NT2/D1 (cell line): ENCODE measurements around the gene SERPINB4.

ENCODE experiments used
- DNase-seq: peaks from one replicate; pipeline ENCODE4 v3.0.0-alpha.2; 2011; ENCODE audit warnings: low read depth, low spot score
- H3K27me3 ChIP-seq: 2 replicates; pipeline ENCODE4 v1.6.0; 2011; ENCODE audit warnings: mild to moderate bottlenecking; ENCODE audit not compliant: insufficient read length, insufficient read depth
- H3K36me3 ChIP-seq: 2 replicates; pipeline ENCODE4 v1.6.1; 2011; ENCODE audit warnings: mild to moderate bottlenecking, low read length, mixed read lengths; ENCODE audit not compliant: insufficient read depth, insufficient read length
- H3K4me1 ChIP-seq: 2 replicates; pipeline ENCODE4 v1.5.1; 2011; ENCODE audit not compliant: insufficient read depth, insufficient read length
- H3K4me3 ChIP-seq: 2 replicates; pipeline ENCODE4 v1.5.1; 2011; ENCODE audit warnings: low read depth; ENCODE audit not compliant: insufficient read length
- H3K9ac ChIP-seq: 2 replicates; pipeline ENCODE4 v1.6.0; 2011; ENCODE audit warnings: low read depth; ENCODE audit not compliant: insufficient read length
- H3K9me3 ChIP-seq: 2 replicates; pipeline ENCODE4 v1.5.1; 2011; ENCODE audit warnings: mild to moderate bottlenecking, low read length; ENCODE audit not compliant: insufficient read depth
- SUZ12 ChIP-seq: IDR thresholded peaks from 2 replicates; pipeline ENCODE4 v1.6.1; 2011; ENCODE audit not compliant: insufficient read length, insufficient read depth; ENCODE audit errors: extremely low read depth
- YY1 ChIP-seq: IDR thresholded peaks from 2 replicates; pipeline ENCODE4 v1.6.1; 2011; ENCODE audit not compliant: insufficient read length, insufficient read depth
- ZNF274 ChIP-seq: IDR thresholded peaks from 2 replicates; pipeline ENCODE4 v1.6.1; 2011; ENCODE audit warnings: mild to moderate bottlenecking, low read depth, low read length

The SERPINB4 gene

GRCh38 chr18:63603772-63604171, 40.3 kb downstream of the SERPINB4 start:
- Histone ChIP-seq H3K9me3 (no peaks in the 10 kb centered on the region), H3K4me3 (no peak overlapping the region), H3K27me3 (no peaks in the 10 kb centered on the region), H3K4me1 (no peaks in the 10 kb centered on the region), H3K36me3 (no peaks in the 10 kb centered on the region), H3K9ac (no peak overlapping the region)
- DNase-seq = no peak
- TF ChIP-seq SUZ12 (no peak), YY1 (no peak), ZNF274 (no peak)

DNA sequence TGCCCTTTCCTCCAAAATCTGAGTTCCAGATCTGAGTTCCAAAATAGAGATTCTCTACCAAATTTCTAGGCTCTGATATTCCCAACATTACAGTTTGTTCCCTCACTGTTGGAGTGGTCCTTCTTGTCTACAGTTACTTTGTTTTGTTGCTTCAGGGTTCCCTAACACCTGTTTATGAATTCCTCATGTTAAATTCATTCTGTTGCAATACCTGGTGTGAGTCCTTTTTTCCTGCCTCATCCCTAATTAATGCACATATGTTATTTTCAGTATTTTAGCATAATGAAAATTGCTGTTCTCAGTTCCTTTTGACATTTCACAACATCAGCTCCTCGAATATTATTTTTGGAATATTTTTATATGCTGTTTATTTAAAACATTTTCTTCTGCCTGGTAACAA, 40.7 kb downstream of the SERPINB4 start:
- H3K9ac ChIP-seq = no peak overlapping the region
- no peaks in the 10 kb centered on the region for H3K9me3 ChIP-seq
- no peaks in the 10 kb centered on the region for H3K4me1 ChIP-seq
- no peaks in the 10 kb centered on the region for H3K36me3 ChIP-seq
- no peaks in the 10 kb centered on the region for H3K27me3 ChIP-seq
- no peak overlapping the region for H3K4me3 ChIP-seq
- no peak for TF ChIP-seq ZNF274
- TF ChIP-seq YY1 = no peak
- TF ChIP-seq SUZ12 = no peak
- no peak for DNase-seq

DNA sequence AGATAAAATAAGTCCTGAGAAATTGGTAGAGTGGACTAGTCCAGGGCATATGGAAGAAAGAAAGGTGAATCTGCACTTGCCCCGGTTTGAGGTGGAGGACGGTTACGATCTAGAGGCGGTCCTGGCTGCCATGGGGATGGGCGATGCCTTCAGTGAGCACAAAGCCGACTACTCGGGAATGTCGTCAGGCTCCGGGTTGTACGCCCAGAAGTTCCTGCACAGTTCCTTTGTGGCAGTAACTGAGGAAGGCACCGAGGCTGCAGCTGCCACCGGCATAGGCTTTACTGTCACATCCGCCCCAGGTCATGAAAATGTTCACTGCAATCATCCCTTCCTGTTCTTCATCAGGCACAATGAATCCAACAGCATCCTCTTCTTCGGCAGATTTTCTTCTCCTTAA, 47.1 kb downstream of the SERPINB4 start:
- no peaks in the 10 kb centered on the region for H3K36me3 ChIP-seq
- H3K4me1 ChIP-seq = no peaks in the 10 kb centered on the region
- H3K27me3 ChIP-seq = no peaks in the 10 kb centered on the region
- no peak overlapping the region for H3K4me3 ChIP-seq
- no peak for DNase-seq
- H3K9me3 ChIP-seq = no peaks in the 10 kb centered on the region
- no peak overlapping the region for H3K9ac ChIP-seq
- TF ChIP-seq SUZ12 (no peak), ZNF274 (no peak), YY1 (no peak)

DNA sequence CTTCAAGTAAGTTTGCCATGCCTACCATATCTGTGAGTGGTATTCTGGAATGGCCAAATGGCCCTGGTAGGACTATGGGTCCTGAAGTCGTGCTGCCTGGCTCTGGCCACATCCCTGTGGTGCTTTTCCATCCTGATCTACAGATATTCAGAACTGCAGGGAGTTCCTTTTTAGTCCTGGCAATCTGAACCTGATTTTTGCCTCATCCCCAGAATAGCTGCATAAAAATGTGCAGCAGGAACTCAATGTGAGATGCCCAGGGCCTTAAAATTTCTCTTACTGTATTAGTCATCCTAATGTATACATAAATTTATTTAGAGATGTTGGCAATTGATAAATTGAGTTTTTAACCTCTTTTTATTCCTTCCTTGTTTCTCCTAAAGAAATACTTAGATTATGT, 51.6 kb downstream of the SERPINB4 start:
- Histone ChIP-seq H3K4me3 (no peak overlapping the region), H3K9me3 (no peaks in the 10 kb centered on the region), H3K4me1 (no peaks in the 10 kb centered on the region), H3K27me3 (no peaks in the 10 kb centered on the region), H3K36me3 (no peaks in the 10 kb centered on the region), H3K9ac (no peak overlapping the region)
- no peak for TF ChIP-seq SUZ12
- no peak for TF ChIP-seq YY1
- no peak for TF ChIP-seq ZNF274
- no peak for DNase-seq

DNA sequence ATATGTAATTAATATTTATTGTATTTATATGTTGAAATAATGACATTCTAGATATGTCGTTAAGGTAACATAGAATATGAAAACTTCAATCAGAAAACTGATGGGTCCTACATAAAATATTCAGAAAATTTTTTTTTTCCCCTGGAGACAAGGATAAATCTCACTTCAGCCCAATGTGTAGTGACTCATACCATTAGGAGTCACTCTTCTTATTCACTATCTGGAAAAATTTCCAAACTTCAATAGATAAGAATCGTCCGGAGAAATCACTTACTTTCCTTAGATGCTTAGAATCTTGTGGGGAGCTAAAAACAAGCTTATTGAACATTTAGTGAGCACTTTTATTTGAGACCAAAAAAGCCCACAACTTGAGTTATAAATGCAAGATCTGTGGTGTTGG, 52.3 kb downstream of the SERPINB4 start:
- Histone ChIP-seq H3K9ac (no peak overlapping the region), H3K9me3 (no peaks in the 10 kb centered on the region), H3K27me3 (no peaks in the 10 kb centered on the region), H3K4me1 (no peaks in the 10 kb centered on the region), H3K4me3 (no peak overlapping the region), H3K36me3 (no peaks in the 10 kb centered on the region)
- no peak for DNase-seq
- TF ChIP-seq SUZ12 (no peak), YY1 (no peak), ZNF274 (no peak)

DNA sequence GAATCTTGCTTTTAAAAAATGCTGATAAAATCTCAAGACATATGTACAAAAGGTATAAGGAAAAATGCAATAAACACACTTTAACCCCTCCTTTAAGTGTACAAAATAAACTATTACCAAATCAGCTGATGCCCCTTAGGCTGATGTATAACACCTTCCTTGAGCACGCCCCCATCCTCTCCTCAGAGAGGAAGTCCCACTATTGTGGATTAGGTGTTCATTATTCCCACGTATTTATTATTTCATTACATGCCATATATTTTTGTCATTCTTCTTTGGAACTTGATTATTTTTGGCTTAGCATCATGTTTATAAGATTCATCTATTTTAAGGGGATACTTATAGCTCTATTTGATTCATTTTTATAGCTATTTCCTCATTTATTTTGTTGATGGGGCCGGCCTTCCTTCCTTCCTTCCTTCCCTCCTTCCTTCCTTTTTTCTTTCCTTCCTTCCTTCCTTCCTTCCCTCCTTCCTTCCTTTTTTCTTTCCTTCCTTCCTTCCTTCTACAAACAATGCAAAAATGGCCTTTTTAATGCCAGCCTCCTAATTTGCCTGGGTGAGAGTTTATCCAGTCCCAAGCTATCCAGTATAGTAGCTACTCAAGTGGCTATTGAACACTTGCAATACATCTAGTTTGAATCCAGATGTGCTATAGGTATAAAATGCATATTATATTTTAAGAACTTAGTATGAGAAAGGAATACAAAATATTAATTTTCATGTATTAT, 52.9 kb downstream of the SERPINB4 start:
- Histone ChIP-seq H3K4me3 (no peak overlapping the region), H3K4me1 (no peaks in the 10 kb centered on the region), H3K27me3 (no peaks in the 10 kb centered on the region), H3K9me3 (no peaks in the 10 kb centered on the region), H3K9ac (no peak overlapping the region), H3K36me3 (no peaks in the 10 kb centered on the region)
- no peak for DNase-seq
- TF ChIP-seq SUZ12 (no peak), YY1 (no peak), ZNF274 (no peak)

- no peaks in the 10 kb centered on the region for H3K27me3 ChIP-seq
- H3K36me3 ChIP-seq = no peaks in the 10 kb centered on the region
- no peak for TF ChIP-seq ZNF274
- TF ChIP-seq SUZ12 = no peak
- no peak for TF ChIP-seq YY1
- H3K9me3 ChIP-seq = no peaks in the 10 kb centered on the region
- H3K4me3 ChIP-seq = no peak overlapping the region
- no peaks in the 10 kb centered on the region for H3K4me1 ChIP-seq
- no peak for DNase-seq
- no peak overlapping the region for H3K9ac ChIP-seq
Measured at GRCh38 chr18:63590373-63590772, 53.7 kb downstream of the SERPINB4 start.
